Hepatocyte (in vitro differentiated cells): ENCODE data around the gene UBE2U.

ENCODE experiments used
- EZH2 ChIP-seq: fragments of 200-600 bp; sonication (generic); IDR thresholded peaks from 2 replicates; pipeline ENCODE4 v1.6.1; 2016; ENCODE audit warnings: antibody characterized with exemption, mild to moderate bottlenecking, borderline replicate concordance
- TF ChIP-seq, protein P1 (sequence below): fragments of 200-600 bp; sonication (generic); IDR thresholded peaks from 2 replicates; pipeline ENCODE4 v1.5.1; 2016; ENCODE audit warnings: antibody characterized with exemption, mild to moderate bottlenecking; ENCODE audit not compliant: poor library complexity

DNA sequence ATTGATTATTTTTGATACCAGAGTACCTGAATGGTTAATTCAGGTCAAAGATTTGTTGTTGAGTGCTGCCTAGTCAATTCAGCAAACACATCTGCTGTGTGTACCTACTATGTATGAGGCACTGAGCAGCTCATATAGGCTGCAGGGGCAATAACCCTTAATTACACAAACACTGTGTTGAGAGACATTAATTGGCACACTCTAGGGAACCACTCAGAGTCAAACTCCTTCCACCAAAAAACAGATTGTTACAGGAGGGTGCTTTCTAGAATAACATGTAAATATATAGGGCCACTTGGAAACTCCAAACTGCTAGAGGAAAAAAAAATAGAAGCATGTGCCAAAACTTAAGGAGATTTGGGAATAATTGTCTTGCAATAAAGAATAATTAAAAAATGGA is 31.3 kb downstream of the UBE2U start:
- TF ChIP-seq, protein P1, sequence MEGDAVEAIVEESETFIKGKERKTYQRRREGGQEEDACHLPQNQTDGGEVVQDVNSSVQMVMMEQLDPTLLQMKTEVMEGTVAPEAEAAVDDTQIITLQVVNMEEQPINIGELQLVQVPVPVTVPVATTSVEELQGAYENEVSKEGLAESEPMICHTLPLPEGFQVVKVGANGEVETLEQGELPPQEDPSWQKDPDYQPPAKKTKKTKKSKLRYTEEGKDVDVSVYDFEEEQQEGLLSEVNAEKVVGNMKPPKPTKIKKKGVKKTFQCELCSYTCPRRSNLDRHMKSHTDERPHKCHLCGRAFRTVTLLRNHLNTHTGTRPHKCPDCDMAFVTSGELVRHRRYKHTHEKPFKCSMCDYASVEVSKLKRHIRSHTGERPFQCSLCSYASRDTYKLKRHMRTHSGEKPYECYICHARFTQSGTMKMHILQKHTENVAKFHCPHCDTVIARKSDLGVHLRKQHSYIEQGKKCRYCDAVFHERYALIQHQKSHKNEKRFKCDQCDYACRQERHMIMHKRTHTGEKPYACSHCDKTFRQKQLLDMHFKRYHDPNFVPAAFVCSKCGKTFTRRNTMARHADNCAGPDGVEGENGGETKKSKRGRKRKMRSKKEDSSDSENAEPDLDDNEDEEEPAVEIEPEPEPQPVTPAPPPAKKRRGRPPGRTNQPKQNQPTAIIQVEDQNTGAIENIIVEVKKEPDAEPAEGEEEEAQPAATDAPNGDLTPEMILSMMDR: no peak
- no peak for TF ChIP-seq EZH2
